Suppressor macrophage (primary cell): ENCODE data around the gene APLNR.

ENCODE experiments used
- DNase-seq, 4 experiments: peaks; one replicate each; pipeline ENCODE4 v3.0.0-alpha.2; 2020 to 2022

The APLNR gene

DNA sequence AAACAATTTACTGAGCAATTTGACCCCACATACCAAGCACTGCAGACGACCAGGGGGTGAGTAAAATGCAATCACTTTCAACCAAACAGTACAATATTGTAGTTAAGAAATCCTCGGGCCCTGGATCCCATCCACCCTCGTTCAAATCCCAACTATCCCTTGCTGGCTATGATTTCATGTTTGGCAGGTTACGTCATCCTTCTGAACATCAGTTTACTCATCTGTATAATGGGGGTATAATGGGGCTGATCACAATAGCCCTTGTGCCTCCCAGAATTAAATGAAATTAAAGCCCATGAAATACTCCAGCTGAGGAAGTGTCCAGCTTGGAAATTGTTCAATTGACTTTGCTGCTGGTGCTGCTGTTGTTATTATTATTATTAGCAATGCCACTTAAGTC is 20.6 kb downstream of the APLNR start:
- DNase-seq: no peak

GRCh38 chr11:57214494-57214893 is 22.6 kb downstream of the APLNR start:
- DNase-seq: no peak

GRCh38 chr11:57214098-57214417 is 23.0 kb downstream of the APLNR start:
- no peak for DNase-seq

DNA sequence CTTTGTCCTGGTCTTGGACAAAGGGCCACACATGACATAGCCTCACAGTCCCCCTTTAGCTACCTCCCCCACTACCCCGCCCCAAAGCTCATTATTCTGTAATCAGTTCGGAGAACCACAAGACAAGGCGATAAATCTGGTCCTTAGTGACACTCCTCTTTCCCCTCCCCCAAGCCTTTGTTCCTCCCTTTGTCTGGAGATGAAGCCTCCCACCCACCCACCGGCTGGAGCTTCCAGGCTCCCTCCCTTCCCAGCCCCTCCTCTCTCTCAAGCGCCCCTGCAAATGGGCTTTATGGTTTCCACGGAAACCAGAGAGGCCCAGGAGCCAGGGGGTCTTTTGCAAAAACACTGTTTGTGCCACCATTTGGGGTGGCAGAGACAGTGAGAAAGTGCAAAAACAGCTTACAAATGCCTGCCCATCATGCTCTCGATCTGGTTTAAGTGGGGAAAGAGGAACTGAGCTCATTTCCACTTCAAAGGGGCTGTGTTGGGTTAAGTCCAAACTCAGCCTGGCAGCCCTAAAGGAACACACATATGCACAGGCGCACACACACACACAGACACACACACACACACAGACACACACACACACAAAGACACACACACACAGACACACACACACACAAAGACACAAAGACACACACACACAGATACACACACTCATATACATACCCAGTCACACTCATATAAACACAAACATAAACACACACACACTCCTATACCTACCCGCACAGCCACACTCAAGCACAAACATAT is 23.5 kb downstream of the APLNR start:
- peak; percentile 30 to 62 (median 48) for DNase-seq

GRCh38 chr11:57210781-57211180 is 26.3 kb downstream of the APLNR start:
- no peak for DNase-seq

DNA sequence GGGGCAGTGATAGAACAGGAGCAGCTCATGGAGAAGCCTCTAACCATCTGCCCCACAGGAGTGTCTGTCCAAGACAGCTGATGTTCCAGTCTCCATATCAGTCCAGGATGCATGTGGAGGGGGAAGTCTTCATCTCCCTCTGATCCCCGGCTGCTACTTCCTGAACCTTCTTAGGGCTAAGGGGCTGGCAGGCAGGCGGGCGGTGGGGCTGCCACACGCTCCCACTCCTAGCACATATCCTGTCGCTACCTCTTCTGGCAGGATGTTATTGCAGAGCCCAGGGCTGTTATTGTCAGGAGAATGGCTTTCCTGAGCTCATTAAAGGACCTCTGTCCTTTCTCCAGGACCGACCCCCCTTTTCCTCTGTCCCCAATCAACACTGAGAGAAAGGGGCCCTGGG is 29.9 kb downstream of the APLNR start:
- DNase-seq: no peak

GRCh38 chr11:57205041-57205641 is 31.9 kb downstream of the APLNR start:
- DNase-seq: no peak

GRCh38 chr11:57203882-57204480 is 33.1 kb downstream of the APLNR start:
- DNase-seq: no peak

DNA sequence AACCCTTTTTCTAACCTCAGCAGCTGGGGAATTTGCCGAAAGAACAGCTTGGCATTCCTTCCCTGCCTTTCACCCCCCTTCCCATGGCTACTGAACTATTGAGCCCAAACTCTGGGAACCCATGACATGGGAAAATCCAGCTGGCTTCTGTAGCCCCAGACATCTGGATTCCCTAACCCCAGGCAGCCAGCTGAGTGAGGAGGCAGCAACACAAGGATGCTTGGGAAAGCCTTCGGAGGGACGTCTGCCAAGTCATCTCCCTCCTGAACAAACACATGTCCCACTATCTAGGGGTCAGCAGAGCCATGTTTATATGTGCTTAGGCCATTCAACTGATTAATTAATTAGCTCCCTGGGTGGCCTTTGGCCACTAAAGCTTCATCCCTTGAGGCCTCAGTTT is 33.7 kb downstream of the APLNR start:
- DNase-seq: no peak

GRCh38 chr11:57202281-57202680 is 34.8 kb downstream of the APLNR start:
- DNase-seq: no peak

GRCh38 chr11:57200917-57201316 is 36.1 kb downstream of the APLNR start:
- DNase-seq: no peak

DNA sequence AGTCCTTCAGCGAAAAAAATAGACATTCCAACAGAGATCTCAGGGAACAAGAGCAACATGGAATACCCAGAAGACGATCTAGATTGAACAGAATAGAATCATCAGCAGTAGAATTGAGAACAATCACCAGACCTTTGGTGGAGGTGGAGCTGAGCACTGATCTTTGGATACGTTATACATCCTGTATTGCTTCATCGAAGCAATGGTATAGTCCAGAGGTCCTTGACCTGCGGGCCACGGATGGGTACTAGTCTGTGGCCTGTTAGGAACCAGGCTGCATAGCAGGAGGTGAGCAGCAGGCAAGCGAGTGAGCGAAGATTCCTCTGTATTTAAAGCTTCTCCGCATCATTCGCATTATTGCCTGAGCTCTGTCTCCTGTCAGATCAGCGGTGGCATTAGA is 37.7 kb downstream of the APLNR start:
- no peak for DNase-seq

DNA sequence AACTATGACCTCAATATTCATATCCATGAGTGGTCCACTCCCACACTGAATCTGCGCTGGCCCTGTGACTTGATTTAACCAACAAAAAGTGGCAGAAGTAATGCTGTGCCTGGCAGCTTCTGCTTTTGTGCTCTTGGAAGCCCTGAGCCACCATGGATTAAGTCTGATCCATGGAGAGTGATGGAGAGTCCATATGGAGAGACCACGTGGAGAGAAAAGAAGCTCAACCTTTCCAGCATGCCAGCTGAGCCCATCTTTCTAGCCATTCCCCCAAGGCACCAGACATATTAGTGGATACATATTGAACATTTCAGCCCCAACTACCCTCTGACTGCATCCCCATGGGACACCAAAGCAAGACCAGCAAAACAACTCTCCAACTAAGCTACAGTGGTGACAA is 39.3 kb downstream of the APLNR start:
- no peak for DNase-seq

- no peak for DNase-seq
Measured at GRCh38 chr11:57196596-57196995, 40.5 kb downstream of the APLNR start.

- peak in 3 of 4 experiments; percentile 32 to 57 (median 45) for DNase-seq
Measured at GRCh38 chr11:57192316-57192715, 44.7 kb downstream of the APLNR start.

GRCh38 chr11:57191311-57192219 is 45.5 kb downstream of the APLNR start:
- peak; percentile 6 to 15 (median 12) for DNase-seq

GRCh38 chr11:57190548-57190947 is 46.5 kb downstream of the APLNR start:
- DNase-seq: no peak
